Measurements from ENCODE around the gene RBM18.

GRCh38 chr9:122225312-122226141, 39.1 kb downstream of the RBM18 start:
- TF ChIP-seq EZH2 (IDR thresholded peaks at IDR 0.05; ENCODE audit: borderline replicate concordance, low read length) = no peak
- TF ChIP-seq CTCF (IDR thresholded peaks at IDR 0.05; ENCODE audit: low read length) = no peak
